HG02870 (cell line): ENCODE results near the gene ERMN.
"Not testable (repeated sequence)": the region's sequence is repeated elsewhere in the genome, so short reads cannot be mapped to it uniquely, and the experiment has no call there.

ENCODE experiments used
- ATAC-seq: cut with Tn5 transposase; IDR thresholded peaks from one replicate; pipeline ENCODE4 v1.9.1; 2021; ENCODE audit warnings: mild to moderate bottlenecking, moderate library complexity; ENCODE audit not compliant: unreplicated experiment

ERMN gene

GRCh38 chr2:157325786-157326185 is at the start of gene ERMN:
ERMN (minus strand) TSS chr2:157325824; CDS start chr2:157325642, 182 bp downstream.
- ATAC-seq, result no peak

- no peak for ATAC-seq
Measured at GRCh38 chr2:157375384-157375783, 49.8 kb upstream of the ERMN start.

GRCh38 chr2:157368508-157368907 is 42.9 kb upstream of the ERMN start:
- not testable (repeated sequence) for ATAC-seq

GRCh38 chr2:157367704-157368103 is 42.1 kb upstream of the ERMN start:
- no peak for ATAC-seq

- peak; percentile 89 for ATAC-seq
Measured at GRCh38 chr2:157364257-157364974, 38.8 kb upstream of the ERMN start.

- peak; percentile 43 for ATAC-seq
Measured at GRCh38 chr2:157363612-157364101, 38.0 kb upstream of the ERMN start.

GRCh38 chr2:157362627-157363026 is 37.0 kb upstream of the ERMN start:
- ATAC-seq, result no peak

- no peak for ATAC-seq
Measured at GRCh38 chr2:157361526-157361925, 35.9 kb upstream of the ERMN start.

- no peak for ATAC-seq
Measured at GRCh38 chr2:157359628-157360027, 34.0 kb upstream of the ERMN start.

- ATAC-seq, result no peak
Measured at GRCh38 chr2:157355618-157356017, 30.0 kb upstream of the ERMN start.

- no peak for ATAC-seq
Measured at GRCh38 chr2:157349949-157350515, 24.4 kb upstream of the ERMN start.

- ATAC-seq, result no peak
Measured at GRCh38 chr2:157348291-157348921, 22.8 kb upstream of the ERMN start.

GRCh38 chr2:157345647-157346389 is 20.2 kb upstream of the ERMN start:
- ATAC-seq, result no peak

GRCh38 chr2:157341381-157341780 is 15.8 kb upstream of the ERMN start:
- not testable (repeated sequence) for ATAC-seq

- ATAC-seq, result no peak
Measured at GRCh38 chr2:157339965-157340655, 14.5 kb upstream of the ERMN start.

- ATAC-seq, result no peak
Measured at GRCh38 chr2:157337978-157338377, 12.4 kb upstream of the ERMN start.

- peak; percentile 45 for ATAC-seq
Measured at GRCh38 chr2:157336137-157337010, 10.8 kb upstream of the ERMN start.

- no peak for ATAC-seq
Measured at GRCh38 chr2:157334797-157335196, 9.2 kb upstream of the ERMN start.

- ATAC-seq, result no peak
Measured at GRCh38 chr2:157334335-157334734, 8.7 kb upstream of the ERMN start.
